ENCODE measurements around the gene PNLIPRP2.

Gene PNLIPRP2

DNA sequence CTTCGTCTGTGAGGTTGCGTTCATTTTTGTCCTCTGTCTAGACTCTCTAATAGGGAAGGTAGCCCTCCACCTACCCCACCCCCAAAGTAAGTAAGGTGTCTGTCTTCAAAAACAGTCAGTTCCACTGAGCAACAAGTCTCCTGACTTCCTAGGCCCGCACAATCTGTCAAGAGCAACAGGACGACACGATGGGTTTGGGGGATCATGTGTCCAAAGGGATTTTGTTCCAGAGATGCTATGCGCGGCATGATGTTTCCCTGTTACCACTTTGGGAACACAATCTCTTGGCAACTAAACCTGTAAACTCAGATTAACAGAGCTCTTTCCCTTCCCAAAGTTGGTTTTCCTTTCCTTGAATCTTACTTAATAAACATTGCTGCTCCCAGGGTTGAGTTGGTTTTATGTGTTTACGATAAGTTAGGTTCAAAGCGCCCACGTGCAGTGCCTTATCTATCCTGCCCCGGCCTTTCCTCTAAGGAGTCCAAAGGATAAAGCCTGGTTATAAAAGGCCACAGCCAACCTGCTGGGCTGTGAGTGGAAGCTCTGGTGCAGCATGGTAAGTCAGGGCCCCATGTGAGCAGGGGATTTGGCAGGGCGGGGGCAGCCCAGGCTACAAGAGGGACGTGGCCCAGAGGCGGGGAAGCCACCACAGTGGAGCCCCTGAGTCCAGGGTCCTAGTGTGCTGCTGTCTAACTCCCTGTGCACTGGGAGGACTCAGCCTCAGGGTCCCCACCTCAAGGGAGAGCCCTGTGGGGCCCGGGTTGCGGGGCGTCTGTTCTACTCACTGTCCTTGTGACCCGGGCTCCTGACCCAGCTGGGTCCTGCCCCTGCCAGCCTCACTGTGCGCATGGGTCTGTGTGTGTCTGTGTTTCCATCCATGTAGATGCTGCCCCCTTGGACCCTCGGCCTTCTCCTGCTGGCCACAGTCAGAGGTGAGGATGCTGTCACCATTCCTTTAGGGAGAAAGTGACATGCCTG, at the start of gene PNLIPRP2:
Gene PNLIPRP2, plus strand, starts transcription at position 531 of the 978 bp plus-strand sequence.
- DNase-seq, result no peak

DNA sequence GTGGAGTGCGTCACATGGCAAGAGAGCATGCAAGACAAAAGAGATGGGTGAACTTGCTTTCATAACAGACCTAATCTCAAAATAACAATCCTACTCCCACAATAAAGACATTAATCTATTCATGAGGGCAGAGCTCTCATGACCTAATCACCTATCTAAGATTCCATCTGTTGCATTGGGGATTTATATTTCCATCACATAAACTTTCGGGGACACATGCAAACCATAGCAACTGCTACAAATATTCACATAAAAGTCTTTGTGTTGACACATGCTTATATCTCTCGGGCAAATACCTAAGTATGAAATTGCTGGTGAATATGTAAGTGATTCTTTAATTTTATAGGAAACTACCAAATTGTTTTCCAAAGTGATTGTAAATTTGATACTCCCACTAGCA, 46.0 kb upstream of the PNLIPRP2 start:
- no peak for DNase-seq

DNA sequence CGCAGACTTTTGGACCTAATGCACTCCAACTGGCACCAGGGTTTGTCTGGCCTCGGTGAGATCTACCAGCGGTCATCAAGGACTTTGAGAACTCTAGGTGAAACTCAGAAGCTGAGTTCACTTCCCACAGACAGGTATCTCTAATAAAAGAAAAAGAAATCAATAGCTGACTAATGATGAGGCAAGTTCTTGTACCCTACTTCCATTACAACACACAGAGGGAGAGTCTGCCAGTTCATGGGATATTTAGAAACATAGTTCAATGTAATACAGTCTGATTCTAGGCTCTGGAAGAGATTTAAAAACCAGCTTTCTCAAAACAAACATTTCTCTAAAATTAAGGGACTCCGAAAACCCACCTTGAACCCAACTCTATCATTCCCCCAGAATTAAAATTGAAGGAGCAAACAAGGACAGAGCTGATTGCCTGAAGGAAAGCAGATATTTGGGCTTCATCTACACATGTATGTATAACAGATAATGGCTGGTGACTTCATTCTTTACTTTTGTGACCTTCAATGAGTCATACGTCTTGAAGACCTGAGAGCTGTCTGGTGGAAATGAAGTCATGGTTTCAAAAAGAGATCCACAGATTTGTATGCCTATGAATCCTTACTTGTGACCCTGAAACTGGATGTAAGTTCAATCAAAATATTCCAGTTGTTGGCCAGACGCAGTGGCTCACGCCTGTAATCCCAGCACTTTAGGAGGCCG, 32.7 kb upstream of the PNLIPRP2 start:
- DNase-seq, result no peak

DNA sequence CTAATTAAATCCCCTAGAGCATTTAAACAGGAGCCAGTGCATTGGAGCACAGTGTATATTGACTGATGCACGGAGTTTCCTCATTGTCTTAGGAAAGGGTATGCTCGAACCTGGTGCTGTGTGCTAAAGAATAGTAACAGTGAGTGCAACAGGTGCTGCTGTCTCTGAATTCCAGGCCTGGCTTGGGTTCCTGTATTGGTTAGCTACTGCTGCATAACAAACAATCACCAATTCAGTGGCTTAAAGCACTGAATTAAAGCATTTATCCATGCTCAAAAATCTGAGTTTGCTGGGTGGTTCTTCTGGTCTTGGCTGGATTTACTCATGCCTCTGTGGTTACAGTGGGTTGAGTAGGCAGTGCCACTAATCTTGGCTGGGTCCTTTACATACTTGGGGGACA, 31.8 kb upstream of the PNLIPRP2 start:
- no peak for DNase-seq

DNA sequence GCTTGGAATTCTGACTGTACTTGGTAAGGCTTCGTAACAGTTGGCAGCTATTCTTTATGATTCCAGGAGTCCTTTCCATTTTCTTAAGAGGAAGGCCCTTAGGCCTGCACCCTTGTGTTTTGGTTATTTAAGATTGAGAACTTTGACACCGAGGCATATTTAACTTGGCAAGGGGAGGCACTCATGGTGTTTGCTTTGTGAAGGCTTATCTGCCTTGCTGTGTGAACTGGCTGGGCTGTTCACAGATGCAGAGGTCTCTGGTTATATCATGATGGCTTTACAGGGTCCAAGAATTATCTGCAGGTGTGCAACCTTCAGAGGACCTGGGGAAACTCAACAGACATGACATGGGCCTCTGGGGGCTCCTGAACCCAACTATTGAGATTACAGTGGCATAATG, 30.8 kb upstream of the PNLIPRP2 start:
- DNase-seq, result no peak

DNA sequence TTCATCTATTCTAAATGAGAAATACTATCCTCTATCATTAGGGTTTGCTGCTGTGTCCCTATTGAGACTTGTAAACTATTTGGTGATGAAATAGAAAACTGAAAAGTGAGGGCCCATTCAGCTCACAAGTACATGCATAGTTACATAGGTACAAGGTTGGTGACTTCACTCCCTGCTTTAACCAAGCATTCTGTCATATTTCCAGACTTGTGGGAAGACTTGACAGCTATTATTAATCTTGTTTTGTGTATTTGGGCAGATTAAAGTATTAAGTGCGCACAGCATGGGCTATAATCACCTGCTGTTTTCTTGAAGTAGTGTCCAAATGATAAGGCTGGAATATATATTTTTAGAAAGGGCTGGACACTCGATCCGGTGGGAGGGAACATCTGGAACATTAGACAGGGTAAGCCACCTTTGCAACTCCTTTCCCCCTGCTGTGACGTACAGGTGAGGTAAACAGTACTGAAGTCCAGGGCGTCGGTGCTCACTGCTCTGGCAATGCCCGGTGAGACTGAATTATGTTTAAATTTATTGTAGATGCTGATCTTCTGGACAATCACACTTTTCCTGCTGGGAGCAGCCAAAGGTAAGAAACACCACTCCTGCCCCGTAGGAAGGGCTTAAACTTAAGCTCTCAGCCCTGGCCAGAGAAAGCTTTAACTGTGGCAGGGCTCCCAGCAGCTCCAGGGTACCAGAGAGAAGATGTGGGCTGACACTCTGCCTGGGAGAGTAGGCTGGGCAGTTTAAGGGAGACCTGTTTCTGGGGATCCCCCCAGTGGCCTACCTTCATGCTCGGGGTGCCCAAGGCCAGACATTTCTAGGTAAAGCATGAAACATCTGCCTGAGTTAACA, 29.9 kb upstream of the PNLIPRP2 start, which contains the start of gene PNLIPRP1:
Gene PNLIPRP1, plus strand, starts transcription at position 370 of the 855 bp plus-strand sequence. Its CDS starts 171 bp downstream, at position 541.
- DNase-seq, result no peak

DNA sequence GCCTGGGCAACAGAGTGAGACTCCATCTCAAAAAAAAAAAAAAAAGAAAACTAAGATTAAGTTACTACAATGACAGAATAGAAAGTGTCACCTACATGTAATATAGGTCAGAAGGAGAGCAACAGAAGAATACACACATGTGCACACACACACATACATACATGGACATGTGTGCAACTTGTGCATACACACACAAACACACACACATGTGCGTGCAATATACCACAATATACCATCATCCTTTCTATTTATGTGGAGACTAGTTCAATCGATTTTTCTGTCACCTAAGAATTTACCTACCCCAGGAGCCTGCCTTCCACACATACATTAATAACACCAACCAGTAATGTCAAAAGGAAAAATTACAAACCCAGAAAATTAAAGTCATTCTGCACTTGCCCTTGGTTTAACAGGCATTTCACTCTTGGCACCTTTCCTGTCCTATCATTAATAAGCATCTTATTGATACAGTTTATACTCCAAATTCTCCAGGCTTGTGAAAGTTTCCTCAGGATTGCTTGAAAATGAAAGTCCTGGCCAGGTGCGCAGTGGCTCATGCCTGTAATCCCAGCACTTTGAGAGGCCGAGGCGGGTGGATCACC, 27.5 kb upstream of the PNLIPRP2 start:
- DNase-seq, result no peak

DNA sequence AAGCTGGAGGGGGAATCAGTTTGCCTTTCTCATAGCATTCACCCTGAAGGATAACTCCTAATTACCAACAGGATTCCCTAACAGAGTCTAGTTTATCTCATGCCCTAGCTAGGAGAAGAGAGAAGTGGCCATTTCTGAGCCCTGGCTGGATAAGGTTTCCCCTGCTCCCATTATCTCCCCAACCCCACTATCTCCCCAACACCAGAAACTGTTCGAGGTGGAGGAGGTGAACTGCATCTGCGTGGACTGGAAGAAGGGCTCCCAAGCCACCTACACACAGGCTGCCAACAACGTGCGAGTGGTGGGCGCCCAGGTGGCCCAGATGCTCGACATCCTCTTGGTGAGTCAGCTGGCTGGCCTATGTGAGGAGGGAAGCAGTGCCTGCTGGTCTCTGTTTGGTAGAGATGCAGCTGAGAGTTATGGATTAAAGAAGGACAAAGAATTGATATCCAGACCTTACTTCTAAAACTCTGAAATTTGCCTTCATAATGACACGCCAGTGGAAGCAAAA, 26.2 kb upstream of the PNLIPRP2 start:
- no peak for DNase-seq

DNA sequence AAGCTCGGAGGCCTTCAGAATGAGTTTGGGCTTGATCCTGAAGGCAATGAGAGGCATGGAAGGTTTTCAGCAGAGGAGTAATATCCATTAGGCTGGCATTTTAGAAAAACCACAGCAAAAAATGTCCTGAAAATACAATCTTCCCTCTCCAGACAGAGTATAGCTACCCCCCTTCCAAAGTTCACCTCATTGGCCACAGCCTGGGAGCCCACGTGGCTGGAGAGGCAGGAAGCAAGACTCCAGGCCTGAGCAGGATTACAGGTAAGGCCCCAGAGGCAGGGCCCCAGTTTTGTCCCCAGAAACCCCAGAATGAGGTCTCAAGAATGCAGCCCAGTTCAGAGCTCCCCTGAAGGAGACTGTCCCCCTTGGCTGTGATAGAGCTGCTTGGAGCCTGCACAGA, 24.7 kb upstream of the PNLIPRP2 start:
- DNase-seq, result no peak

DNA sequence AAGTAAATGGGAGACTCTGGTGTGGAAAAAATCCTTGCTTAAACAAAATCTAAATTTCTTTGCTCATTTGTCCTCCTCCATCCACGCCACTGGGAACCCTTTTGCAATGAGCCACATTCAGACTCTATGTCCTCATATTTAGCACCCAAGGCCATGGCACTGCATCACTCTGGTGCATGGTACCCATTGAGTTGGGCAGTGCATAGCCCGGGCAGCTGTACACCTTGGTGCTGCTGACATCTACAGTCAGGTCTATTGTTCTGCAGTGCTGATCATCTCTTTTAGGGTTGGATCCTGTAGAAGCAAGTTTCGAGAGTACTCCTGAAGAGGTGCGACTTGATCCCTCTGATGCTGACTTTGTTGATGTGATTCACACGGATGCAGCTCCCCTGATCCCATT, 23.2 kb upstream of the PNLIPRP2 start:
- no peak for DNase-seq

DNA sequence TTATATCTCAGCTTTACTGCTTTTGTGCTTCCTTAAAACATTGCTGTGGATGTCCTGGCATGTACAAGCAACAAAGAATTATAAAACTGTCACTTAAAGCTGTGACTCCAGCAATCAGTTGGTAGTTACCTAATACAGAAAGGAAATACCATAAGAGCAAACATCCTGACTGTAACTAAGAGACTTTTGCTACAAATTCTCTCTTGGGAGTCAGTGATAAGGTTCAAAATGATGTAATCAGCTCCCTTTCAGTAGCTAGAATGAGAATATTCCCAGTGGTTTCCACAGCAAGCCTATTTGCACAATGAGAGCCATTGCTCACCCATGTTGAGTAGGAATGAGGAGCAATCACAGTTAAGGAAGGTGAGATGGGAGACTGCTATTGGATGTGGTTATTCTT, 22.4 kb upstream of the PNLIPRP2 start:
- DNase-seq, result no peak

DNA sequence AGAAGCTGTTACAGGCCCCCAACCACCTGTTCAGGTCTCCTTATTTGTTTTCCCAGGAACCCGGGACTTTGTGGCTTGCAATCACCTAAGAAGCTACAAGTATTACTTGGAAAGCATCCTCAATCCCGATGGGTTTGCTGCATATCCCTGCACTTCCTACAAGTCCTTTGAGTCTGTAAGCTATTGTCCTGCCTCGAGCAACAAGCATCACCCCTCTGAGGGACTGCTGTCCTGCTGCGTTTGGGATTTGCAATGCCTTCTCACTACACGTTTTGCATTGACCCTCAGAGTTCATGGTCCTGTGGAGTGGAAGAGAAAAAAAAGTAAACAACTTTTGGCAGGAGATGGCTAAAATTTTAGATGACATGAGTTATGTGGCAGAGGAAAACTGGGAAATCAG, 20.8 kb upstream of the PNLIPRP2 start:
- no peak for DNase-seq

DNA sequence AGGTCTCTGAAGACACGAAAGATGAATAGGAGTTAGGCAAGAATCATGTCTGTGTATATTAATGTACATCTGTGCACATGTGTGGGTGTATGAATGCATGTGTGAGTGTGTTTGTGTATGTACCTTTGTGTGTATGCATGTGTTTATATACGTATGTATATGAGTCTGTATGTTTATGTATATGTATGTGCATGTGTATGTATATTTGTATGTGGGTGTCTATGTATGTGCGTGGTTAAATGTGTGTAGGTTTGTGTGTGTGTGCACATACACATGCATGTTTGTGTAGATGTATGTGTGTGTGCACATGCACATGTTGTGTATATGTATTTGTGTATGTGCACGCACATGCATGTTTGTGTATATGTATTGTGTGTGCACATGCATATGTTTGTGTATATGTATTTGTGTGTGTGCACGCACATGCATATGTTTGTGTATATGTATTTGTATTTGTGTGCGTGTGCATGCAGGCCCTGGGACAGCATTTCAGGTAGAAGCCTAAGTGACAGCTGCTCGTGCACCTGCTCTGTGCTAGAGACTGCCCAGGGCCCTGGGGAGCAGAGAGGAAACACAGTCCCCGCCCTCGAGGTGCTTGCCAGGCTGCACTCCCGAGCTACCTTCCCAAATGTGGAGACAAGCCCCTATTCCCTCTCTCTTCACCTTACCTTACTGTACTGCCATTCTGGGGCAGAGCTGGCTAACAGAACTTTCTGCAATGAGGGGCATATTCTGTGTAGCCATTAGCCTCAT, 17.9 kb upstream of the PNLIPRP2 start:
- DNase-seq, result no peak

DNA sequence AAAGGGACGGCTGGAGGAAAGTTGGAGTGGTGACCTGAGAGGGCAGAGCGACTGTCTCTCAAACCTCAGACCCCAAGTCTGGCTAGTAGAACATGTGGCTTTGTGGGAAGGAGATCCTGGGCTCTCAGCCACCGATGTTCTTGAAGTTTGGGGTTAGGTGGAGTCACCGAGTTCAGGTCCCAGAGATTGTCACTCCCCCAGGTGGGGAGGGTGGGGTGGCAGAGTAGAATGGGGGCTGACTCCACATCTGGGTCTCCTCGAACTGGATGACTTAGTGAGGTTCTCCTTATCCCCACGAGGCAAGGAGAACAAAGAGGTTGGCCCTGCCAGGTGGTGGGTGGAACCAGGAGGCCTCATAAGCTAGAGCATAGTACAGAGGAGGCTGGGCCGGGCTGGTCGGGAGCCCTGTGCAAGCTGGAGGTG, 14.7 kb upstream of the PNLIPRP2 start:
- no peak for DNase-seq

DNA sequence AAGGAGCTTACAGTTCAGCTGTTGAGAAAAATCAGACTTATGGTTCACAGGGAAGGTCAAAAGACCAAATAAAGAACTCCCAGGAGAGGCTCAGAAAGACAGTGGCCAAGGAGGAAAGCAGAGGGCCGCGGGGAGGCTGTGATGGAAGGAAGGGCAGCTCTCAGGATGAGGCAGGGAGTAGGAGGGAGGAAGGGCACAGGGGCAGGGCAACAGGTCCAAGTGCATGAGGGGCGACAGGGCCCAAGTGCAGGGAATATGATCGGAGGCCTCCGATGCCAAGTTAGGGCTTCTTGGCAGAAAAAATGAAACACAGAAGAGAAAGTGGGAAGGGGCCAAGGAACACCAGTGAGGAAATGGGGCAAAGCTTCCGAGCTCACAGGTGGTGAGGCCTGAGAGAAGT, 13.4 kb upstream of the PNLIPRP2 start:
- DNase-seq, result no peak

DNA sequence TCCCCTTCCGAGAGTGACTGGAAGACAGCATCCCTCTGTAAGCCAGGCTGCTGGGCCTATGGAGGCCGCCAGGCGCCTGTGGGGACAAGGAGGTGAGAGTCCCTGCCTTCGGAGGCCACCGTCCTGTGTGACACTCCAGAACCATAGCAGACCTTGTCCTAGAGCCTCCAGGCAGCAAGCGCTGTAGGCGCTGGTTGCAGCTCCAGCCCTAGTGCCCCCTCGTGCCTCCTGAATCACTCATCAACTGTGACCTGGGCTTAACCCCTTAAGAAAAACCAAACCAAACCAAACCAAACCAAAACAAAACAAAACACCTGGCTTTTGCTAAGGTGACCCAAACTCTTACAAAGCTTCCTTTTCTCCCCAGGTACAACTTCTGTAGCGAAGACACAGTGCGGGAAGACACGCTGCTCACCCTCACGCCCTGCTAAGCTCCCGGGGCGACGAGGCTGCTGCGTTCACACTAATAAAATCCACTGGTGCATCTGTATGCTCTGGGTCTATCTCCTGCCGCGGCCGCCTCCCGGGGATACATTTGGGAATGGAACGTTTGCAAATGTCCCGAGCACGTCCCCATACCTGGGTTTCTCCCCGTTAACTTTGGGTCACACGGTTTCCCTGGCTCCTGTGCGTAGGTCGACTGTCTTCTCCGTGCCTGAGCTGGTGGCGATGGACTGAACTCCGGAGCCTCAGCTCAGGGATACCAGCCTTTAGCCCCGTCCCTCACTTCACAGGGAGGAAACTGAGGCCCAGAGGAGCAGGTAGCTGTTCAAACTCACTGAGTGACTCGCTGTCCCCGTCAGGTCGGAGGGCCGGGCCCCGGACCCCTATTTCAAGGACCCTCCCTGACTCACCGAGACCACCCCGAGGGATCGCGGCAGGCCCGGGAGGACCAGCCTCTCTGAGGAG, 11.8 kb upstream of the PNLIPRP2 start:
- DNase-seq, result no peak

DNA sequence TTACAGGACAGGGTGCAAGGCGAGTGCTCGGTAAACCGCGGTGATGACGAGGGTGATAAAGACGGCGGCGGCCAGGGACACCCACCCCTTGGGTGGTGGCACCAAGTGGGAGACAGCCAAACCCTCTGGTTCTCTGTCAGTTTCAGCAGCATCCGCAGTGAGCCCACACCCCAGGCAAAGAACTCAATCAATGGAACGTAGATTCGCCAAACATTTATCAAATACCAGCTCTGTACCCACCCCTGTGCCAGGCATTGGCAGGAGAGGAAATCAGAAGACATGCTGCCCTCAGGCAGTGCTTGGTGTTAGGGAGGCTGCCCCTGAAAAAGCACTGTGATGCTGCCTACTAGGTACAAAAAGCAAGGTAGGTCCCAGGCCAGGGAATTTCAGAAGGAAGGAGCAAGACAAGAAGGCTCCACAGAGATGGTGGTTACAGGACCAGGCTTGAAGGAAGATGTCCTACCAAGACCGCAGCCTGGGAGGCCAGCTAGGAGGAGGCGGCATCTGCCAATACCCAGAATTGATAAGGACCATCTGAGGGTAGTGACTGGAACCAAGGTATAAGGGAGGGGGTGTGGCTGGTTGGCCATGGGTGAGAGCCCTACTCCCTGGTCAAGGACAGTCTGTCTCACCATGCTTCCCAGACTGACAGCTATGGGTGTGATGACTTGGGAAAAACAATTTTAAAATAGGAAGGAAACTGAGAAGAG, 10.2 kb upstream of the PNLIPRP2 start:
- no peak for DNase-seq

DNA sequence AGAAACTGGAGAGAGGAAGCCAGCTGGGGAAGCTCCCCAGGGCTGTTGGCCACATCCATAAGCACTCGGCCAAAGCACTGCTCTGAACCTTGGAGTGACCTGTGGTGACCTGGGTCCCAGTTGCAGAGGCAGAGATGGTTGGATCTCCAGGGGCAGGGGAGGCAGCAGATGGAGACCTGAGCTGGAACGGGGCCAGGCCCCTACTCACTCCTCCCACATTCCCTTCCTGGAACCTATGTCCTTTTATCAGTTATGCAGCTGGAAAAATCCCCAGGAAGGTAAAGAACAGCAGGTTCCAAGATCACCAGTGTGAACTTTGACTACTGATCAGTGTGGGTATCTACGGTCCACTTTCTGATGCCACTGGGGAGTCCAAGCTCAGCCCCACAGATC, 9.6 kb upstream of the PNLIPRP2 start:
- no peak for DNase-seq

DNA sequence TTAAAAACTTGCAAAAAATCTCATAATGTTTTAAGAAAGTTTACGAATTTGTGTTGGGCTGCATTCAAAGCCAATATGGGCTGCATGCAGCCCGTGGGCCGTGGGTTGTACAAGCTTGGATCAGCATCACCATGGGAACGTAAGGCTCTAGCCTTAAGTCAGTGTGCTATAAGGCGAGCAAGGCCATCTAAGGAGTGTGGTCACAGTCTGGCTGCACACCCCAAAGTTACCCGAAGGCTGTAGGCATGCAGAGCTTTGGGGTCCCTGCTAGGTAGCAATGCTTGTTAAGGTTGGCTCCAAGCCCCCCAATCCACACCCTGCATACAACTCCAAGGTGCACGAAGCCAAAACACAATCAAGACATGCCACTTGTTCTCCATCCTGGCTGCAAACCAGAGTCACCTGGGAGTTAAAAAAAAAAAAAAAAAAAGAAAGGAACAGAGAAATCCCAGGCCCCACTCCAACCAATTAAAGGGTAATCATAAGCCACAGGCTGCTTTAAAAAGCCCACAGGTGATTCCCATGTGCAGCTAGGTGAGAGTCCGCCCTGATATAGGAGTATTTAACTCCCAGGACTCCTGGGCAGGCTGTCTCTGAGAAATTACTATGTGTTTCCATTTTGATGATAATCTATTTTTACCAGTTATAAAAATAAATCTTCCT, 8.5 kb upstream of the PNLIPRP2 start:
- DNase-seq, result no peak
